ENCODE measurements around the gene ZNF771. TPM values are rescaled to one million over a fixed set of nuclear protein-coding genes. Genes with fewer than 3 reads are reported as not detected.

Gene ZNF771
- total and polyA plus RNA-seq, 9 of the 15 experiments (the other 6 are each of a cell fraction or from before 2014, with no cell fraction given): 1.5 to 12.6 (median 4.4) TPM

GRCh38 chr16:30445408-30446202 is 38.2 kb downstream of the ZNF771 start, which contains the start of gene SEPHS2 (continued):
- TF ChIP-seq KDM5B (IDR thresholded peaks at IDR 0.05; ENCODE audit: insufficient replicate concordance, low read depth, low read length): peak; percentile 98
- peak in 1 of 2 experiments; percentile 39; a peak in 1 of 4 replicates for TF ChIP-seq MLX (CRISPR knock-in tag; conservative IDR thresholded peaks at IDR 0.05)
- TF ChIP-seq MEIS2 (IDR thresholded peaks at IDR 0.05; ENCODE audit: partially characterized antibody): peak; percentile 88
- TF ChIP-seq CHD7 (IDR thresholded peaks at IDR 0.05; ENCODE audit: low read depth, low read length): no peak
- no peak for TF ChIP-seq ZNF778 (CRISPR knock-in tag; IDR thresholded peaks at IDR 0.05)
- no peak for TF ChIP-seq EZH2 (IDR thresholded peaks at IDR 0.05; ENCODE audit: borderline replicate concordance, low read depth, low read length)
- no peak for TF ChIP-seq SAFB2 (IDR thresholded peaks at IDR 0.05; ENCODE audit: borderline replicate concordance, low read depth, low read length, severe bottlenecking)
- no peak for TF ChIP-seq ID3 (CRISPR knock-in tag; IDR thresholded peaks at IDR 0.05)
- peak; percentile 87; the same call in 1 of the 2 replicates for TF ChIP-seq ID3 (tag; IDR thresholded peaks at IDR 0.05)

Data from K562 (cell line).